GM21367 (cell line): Measurements from ENCODE around the gene RAB11FIP4.

Experiments
- ATAC-seq: cut with Tn5 transposase; IDR thresholded peaks from one replicate; pipeline ENCODE4 v1.9.1; 2021; ENCODE audit not compliant: unreplicated experiment

RAB11FIP4 gene

GRCh38 chr17:31457391-31458234 lies 66.1 kb downstream of the RAB11FIP4 start:
- ATAC-seq: no peak

- ATAC-seq: no peak
Measured at GRCh38 chr17:31458829-31459228, 67.4 kb downstream of the RAB11FIP4 start.

GRCh38 chr17:31459716-31460115 lies 68.2 kb downstream of the RAB11FIP4 start:
- ATAC-seq: no peak

- no peak for ATAC-seq
Measured at GRCh38 chr17:31460226-31460721, 68.8 kb downstream of the RAB11FIP4 start.

- ATAC-seq: no peak
Measured at GRCh38 chr17:31461227-31461810, 69.8 kb downstream of the RAB11FIP4 start.

- no peak for ATAC-seq
Measured at GRCh38 chr17:31462261-31462660, 70.8 kb downstream of the RAB11FIP4 start.

- ATAC-seq: no peak
Measured at GRCh38 chr17:31466096-31466760, 74.8 kb downstream of the RAB11FIP4 start.

GRCh38 chr17:31467502-31468256 lies 76.2 kb downstream of the RAB11FIP4 start:
- no peak for ATAC-seq

GRCh38 chr17:31469959-31470358 lies 78.5 kb downstream of the RAB11FIP4 start:
- no peak for ATAC-seq

- no peak for ATAC-seq
Measured at GRCh38 chr17:31470592-31470991, 79.1 kb downstream of the RAB11FIP4 start.

GRCh38 chr17:31472137-31472536 lies 80.7 kb downstream of the RAB11FIP4 start:
- no peak for ATAC-seq

- ATAC-seq: no peak
Measured at GRCh38 chr17:31475378-31476162, 84.1 kb downstream of the RAB11FIP4 start.

GRCh38 chr17:31476525-31477416 lies 85.3 kb downstream of the RAB11FIP4 start:
- no peak for ATAC-seq

GRCh38 chr17:31477417-31478055 lies 86.1 kb downstream of the RAB11FIP4 start:
- no peak for ATAC-seq

- no peak for ATAC-seq
Measured at GRCh38 chr17:31479062-31479408, 87.6 kb downstream of the RAB11FIP4 start.

GRCh38 chr17:31479524-31479923 lies 88.0 kb downstream of the RAB11FIP4 start:
- ATAC-seq: no peak

- no peak for ATAC-seq
Measured at GRCh38 chr17:31480067-31480466, 88.6 kb downstream of the RAB11FIP4 start.

- ATAC-seq: no peak
Measured at GRCh38 chr17:31480904-31481782, 89.7 kb downstream of the RAB11FIP4 start.
